Osteocyte (in vitro differentiated cells): ENCODE data around the gene ADAM11. TPM values are rescaled to one million over a fixed set of nuclear protein-coding genes. Genes with fewer than 3 reads are reported as not detected.
"Not testable (repeated sequence)": the region's sequence is repeated elsewhere in the genome, so short reads cannot be mapped to it uniquely, and the experiment has no call there.

Experiments
- DNase-seq: peaks from one replicate; pipeline ENCODE4 v3.0.0; 2021; ENCODE audit warnings: mixed read lengths; ENCODE audit not compliant: unreplicated experiment; ENCODE audit errors: extremely low spot score
- H3K27ac Mint-ChIP-seq: one replicate; pipeline ENCODE4 v1.8.0; 2021; ENCODE audit warnings: mild to moderate bottlenecking, mixed read lengths; ENCODE audit not compliant: unreplicated experiment
- H3K27me3 Mint-ChIP-seq: one replicate; pipeline ENCODE4 v1.8.0; 2021; ENCODE audit warnings: mixed read lengths; ENCODE audit not compliant: unreplicated experiment
- H3K36me3 Mint-ChIP-seq: one replicate; pipeline ENCODE4 v1.8.0; 2021; ENCODE audit warnings: mixed read lengths; ENCODE audit not compliant: unreplicated experiment
- H3K4me1 Mint-ChIP-seq: one replicate; pipeline ENCODE4 v1.8.0; 2021; ENCODE audit warnings: mixed read lengths; ENCODE audit not compliant: unreplicated experiment
- H3K4me3 Mint-ChIP-seq: one replicate; pipeline ENCODE4 v1.8.0; 2021; ENCODE audit warnings: mild to moderate bottlenecking, moderate library complexity, mixed read lengths; ENCODE audit not compliant: unreplicated experiment
- H3K9me3 Mint-ChIP-seq: one replicate; pipeline ENCODE4 v1.8.0; 2021; ENCODE audit warnings: mixed read lengths; ENCODE audit not compliant: unreplicated experiment
- total RNA-seq: library from RNA; stranded (reverse); gene quantifications from 2 replicates; pipeline ENCODE4 v1.2.1, GENCODE V29; 2021
- TF ChIP-seq, protein P1 (sequence below): fragments of 200-600 bp; sonication (generic); IDR thresholded peaks from 2 replicates; pipeline ENCODE4 v1.5.0; 2021; ENCODE audit warnings: antibody characterized with exemption, mild to moderate bottlenecking, moderate library complexity

Gene ADAM11
- total RNA-seq, 1 donor from 2014 or later = 1.0 TPM

DNA sequence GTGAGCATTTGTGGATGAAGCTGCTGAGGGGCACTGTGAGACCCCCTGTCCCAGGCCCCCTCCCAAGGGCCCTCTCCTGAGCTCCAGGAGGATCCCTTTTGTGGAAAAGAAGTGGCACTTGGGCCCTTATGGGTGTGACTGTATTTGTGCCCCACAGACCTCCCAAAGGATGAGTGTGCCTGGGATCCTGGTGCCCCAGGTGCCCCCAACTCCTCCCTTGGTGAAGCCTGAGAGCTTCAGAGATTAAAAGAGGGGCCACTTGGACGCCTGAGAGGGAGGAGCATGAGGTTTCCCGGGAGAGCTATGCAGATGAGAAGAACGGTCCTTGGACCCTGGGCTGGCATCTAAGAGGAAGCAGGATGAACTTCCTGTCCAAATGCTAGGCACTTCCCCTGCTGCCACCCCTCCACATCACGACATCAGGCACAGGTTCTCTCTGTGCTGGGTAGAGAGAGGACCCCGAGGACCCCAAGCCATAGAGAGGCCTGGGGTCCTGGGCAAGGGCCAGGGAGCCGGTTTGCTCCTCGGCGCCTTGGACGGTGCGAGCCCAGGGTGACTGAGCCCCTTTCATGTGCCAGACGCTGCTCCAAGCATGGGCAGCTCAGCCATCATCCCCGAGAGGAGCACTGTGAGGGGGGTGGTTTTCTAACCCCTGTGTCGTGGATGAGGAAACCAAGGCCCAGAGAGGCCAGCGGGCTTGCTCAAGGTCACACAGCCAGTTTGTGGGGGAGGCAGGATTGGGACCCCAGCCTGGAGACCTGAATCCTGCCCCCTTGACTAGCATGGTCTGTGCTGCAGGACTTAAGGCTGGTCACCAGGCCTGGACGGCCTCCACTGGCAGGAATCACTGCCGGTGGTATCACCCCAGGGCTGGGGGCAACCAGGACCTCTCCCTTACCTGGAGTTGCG, 5.6 kb upstream of the ADAM11 start:
- TF ChIP-seq, protein P1, sequence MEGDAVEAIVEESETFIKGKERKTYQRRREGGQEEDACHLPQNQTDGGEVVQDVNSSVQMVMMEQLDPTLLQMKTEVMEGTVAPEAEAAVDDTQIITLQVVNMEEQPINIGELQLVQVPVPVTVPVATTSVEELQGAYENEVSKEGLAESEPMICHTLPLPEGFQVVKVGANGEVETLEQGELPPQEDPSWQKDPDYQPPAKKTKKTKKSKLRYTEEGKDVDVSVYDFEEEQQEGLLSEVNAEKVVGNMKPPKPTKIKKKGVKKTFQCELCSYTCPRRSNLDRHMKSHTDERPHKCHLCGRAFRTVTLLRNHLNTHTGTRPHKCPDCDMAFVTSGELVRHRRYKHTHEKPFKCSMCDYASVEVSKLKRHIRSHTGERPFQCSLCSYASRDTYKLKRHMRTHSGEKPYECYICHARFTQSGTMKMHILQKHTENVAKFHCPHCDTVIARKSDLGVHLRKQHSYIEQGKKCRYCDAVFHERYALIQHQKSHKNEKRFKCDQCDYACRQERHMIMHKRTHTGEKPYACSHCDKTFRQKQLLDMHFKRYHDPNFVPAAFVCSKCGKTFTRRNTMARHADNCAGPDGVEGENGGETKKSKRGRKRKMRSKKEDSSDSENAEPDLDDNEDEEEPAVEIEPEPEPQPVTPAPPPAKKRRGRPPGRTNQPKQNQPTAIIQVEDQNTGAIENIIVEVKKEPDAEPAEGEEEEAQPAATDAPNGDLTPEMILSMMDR = no peak
- Mint-ChIP-seq H3K27me3 (no peaks in the 10 kb centered on the region), H3K4me1 (no peaks in the 10 kb centered on the region), H3K27ac (no peak overlapping the region), H3K36me3 (peaks cover 9% of the 10 kb centered on the region), H3K9me3 (no peaks in the 10 kb centered on the region), H3K4me3 (no peak overlapping the region)
- DNase-seq = no peak

DNA sequence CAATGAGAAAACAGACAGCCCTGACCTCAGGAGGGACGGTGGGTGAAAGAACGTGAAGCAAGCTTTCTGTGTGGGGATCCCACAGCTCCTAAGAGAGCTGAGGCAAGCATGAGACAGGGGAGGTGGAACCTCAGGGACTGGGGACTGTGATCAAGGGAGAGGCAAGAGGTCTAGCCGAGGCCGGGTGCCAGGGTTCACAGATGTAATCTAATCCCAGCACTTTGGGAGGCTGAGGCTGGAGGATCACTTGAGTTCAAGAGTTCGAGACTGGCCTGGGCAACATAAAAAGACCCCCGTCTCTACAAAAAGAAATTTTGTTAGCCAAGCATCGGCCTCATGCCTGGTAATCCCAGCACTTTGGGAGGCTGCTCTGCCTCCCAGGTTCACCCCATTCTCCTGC, 4.5 kb upstream of the ADAM11 start:
- Mint-ChIP-seq H3K27me3 (no peaks in the 10 kb centered on the region), H3K4me1 (no peaks in the 10 kb centered on the region), H3K9me3 (no peaks in the 10 kb centered on the region), H3K36me3 (peaks cover 5% of the 10 kb centered on the region), H3K4me3 (no peak overlapping the region), H3K27ac (no peak overlapping the region)
- no peak for DNase-seq
- TF ChIP-seq, protein P1 = no peak

DNA sequence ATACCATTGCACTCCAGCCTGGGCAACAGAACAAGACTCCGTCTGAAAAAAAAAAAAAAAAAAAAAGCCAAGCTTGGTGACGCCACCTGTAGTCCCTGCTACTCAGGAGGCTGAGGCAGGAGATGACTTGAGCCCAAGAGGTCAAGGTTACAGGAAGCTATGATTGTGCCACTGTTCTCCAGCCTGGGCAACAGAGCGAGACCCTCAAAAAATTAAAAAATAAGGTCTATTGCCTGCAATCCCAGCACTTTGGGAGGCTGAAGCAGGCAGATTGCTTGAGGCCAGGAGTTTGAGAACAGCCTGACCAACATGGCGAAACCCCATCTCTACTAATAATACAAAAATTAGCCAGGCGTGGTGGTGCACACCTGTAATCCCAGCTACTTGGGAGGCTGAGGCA, 3.6 kb upstream of the ADAM11 start:
- not testable (repeated sequence) for H3K27ac Mint-ChIP-seq, DNase-seq, H3K4me3 Mint-ChIP-seq, H3K4me1 Mint-ChIP-seq, H3K36me3 Mint-ChIP-seq, H3K9me3 Mint-ChIP-seq, H3K27me3 Mint-ChIP-seq

DNA sequence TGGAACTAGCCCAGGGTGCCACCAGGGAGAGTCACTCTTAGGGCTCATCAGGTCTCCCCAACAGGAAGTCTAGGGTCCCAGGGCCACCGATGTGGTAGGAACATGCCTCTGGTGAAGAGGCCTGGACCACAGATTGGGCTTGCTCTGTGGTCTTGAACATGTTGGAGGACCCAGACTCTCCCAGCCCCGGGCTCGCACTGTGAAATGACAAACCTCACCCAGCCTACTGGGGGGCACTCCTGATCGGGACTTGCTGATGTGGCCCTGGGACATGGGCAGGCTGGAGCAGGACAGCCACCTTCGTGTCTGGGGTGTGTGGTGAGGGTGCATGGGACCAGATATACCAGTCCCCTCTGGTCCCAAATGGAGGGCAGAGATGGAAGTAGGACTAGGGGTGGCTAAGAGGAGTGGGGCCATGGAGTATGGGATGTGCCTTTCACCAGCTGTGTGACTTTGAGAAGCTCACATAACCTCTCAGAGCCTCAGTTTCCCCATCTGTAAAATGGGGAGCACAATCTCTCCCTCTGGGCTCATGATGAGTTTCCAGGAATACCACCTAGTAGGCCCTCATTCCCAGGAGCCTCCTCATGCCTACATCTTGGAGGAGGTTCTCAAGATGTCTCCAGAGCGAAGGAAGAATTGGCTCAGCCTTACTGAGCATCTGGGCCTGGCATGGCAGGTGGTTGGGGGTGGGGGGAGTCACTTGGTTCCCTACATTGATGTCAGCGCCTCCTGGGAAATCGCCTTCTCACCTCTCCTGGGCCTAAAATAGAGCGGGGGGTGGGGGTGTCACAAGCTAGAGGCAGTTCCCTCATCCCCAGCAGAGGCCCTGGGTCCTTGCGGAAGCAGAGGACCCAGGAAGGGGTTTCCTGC, 1.5 kb upstream of the ADAM11 start:
- peaks cover 4% of the 10 kb centered on the region for H3K27me3 Mint-ChIP-seq
- H3K4me3 Mint-ChIP-seq = no peak overlapping the region
- no peak overlapping the region for H3K27ac Mint-ChIP-seq
- DNase-seq = no peak
- H3K36me3 Mint-ChIP-seq = no peaks in the 10 kb centered on the region
- H3K9me3 Mint-ChIP-seq = no peaks in the 10 kb centered on the region
- no peaks in the 10 kb centered on the region for H3K4me1 Mint-ChIP-seq
- TF ChIP-seq, protein P1 = no peak

DNA sequence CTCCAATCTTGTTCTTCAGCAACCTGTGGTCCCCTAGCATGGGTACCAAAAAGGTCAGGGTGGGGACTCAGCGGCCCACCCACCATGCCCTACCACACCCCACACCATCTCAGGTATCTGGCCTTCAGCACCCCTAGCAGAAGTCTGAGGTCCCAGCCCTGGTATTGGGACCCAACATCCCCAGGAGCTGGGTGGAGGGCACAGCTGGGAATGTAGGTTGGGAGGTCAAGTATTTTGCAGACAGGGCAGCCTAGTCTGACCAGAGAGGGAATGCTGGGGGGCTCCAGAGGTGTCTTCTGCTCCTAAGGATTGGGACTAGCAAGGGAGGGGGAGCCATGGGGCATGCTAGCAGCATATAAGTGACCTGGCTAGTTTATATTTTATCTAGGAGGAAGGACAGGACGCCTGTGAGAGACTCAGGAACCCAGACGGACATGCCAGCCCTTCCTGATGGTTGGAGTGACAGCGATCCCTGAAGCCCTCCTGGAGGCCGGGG, 822 bp upstream of the ADAM11 start:
- DNase-seq = no peak
- H3K27me3 Mint-ChIP-seq = peaks cover 4% of the 10 kb centered on the region
- peak overlapping the region; percentile 65 for H3K4me3 Mint-ChIP-seq
- H3K36me3 Mint-ChIP-seq = no peaks in the 10 kb centered on the region
- no peaks in the 10 kb centered on the region for H3K9me3 Mint-ChIP-seq
- H3K27ac Mint-ChIP-seq = no peak overlapping the region
- TF ChIP-seq, protein P1 = no peak
- no peaks in the 10 kb centered on the region for H3K4me1 Mint-ChIP-seq
